Hepatocyte (in vitro differentiated cells): ENCODE data around the gene DIDO1.

Source experiments
- EZH2 ChIP-seq: fragments of 200-600 bp; sonication (generic); IDR thresholded peaks from 2 replicates; pipeline ENCODE4 v1.6.1; 2016; ENCODE audit warnings: antibody characterized with exemption, mild to moderate bottlenecking, borderline replicate concordance
- EZH2phosphoT487 ChIP-seq: fragments of 200-600 bp; sonication (generic); IDR thresholded peaks from one replicate; pipeline ENCODE4 v1.6.1; 2018; ENCODE audit warnings: antibody characterized with exemption, mild to moderate bottlenecking, low read depth, moderate library complexity; ENCODE audit not compliant: unreplicated experiment, severe bottlenecking
- TF ChIP-seq, protein P1 (sequence below): fragments of 200-600 bp; sonication (generic); IDR thresholded peaks from 2 replicates; pipeline ENCODE4 v1.5.1; 2016; ENCODE audit warnings: antibody characterized with exemption, mild to moderate bottlenecking; ENCODE audit not compliant: poor library complexity

DNA sequence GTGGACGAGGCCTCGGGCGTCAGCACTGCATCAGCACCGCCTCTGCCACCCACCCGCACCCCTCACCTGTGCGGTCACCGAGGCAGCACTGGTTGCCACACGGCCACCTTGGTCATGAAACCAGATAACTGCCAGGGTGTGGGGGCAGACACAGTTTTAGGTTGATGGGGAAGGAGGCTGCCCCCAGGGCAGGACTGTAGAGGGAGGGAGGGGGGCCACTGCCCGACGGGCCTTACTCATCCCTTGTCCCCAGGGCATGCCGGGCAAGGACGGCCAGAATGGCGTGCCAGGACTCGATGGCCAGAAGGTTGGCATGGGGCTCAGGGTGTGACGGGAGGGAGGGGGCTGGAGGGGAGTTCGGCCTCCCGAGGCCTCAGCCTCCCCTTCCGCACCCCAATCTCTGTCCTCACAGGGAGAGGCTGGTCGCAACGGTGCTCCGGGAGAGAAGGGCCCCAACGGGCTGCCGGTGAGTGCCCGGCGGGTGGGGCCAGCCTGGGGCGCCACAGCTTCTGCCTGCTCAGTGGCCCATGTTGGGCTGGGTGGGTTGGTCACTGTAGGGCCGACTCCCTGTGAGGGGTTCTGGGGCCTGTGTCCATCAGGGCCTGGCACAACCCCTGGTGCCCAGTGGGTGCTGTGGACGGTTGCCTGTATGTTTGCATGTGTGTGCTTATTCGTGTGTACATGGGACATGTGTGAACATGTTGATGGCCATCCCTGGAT is 97.6 kb downstream of the DIDO1 start:
- TF ChIP-seq EZH2phosphoT487 (no peak), EZH2 (no peak)
- TF ChIP-seq, protein P1, sequence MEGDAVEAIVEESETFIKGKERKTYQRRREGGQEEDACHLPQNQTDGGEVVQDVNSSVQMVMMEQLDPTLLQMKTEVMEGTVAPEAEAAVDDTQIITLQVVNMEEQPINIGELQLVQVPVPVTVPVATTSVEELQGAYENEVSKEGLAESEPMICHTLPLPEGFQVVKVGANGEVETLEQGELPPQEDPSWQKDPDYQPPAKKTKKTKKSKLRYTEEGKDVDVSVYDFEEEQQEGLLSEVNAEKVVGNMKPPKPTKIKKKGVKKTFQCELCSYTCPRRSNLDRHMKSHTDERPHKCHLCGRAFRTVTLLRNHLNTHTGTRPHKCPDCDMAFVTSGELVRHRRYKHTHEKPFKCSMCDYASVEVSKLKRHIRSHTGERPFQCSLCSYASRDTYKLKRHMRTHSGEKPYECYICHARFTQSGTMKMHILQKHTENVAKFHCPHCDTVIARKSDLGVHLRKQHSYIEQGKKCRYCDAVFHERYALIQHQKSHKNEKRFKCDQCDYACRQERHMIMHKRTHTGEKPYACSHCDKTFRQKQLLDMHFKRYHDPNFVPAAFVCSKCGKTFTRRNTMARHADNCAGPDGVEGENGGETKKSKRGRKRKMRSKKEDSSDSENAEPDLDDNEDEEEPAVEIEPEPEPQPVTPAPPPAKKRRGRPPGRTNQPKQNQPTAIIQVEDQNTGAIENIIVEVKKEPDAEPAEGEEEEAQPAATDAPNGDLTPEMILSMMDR, result no peak
